GM12801 (cell line): ENCODE data around the gene MEIS2.

Experiments
- TF ChIP-seq, protein P1 (sequence below): IDR thresholded peaks from one replicate; pipeline ENCODE4 v1.5.1; 2011; ENCODE audit warnings: control low read depth; ENCODE audit not compliant: insufficient read length; ENCODE audit errors: extremely low read depth

The MEIS2 gene

GRCh38 chr15:36886191-36886590 is 214.2 kb downstream of the MEIS2 start:
- TF ChIP-seq, protein P1, sequence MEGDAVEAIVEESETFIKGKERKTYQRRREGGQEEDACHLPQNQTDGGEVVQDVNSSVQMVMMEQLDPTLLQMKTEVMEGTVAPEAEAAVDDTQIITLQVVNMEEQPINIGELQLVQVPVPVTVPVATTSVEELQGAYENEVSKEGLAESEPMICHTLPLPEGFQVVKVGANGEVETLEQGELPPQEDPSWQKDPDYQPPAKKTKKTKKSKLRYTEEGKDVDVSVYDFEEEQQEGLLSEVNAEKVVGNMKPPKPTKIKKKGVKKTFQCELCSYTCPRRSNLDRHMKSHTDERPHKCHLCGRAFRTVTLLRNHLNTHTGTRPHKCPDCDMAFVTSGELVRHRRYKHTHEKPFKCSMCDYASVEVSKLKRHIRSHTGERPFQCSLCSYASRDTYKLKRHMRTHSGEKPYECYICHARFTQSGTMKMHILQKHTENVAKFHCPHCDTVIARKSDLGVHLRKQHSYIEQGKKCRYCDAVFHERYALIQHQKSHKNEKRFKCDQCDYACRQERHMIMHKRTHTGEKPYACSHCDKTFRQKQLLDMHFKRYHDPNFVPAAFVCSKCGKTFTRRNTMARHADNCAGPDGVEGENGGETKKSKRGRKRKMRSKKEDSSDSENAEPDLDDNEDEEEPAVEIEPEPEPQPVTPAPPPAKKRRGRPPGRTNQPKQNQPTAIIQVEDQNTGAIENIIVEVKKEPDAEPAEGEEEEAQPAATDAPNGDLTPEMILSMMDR, result no peak

GRCh38 chr15:36885771-36886170 is 214.6 kb downstream of the MEIS2 start:
- TF ChIP-seq, protein P1, result no peak

- TF ChIP-seq, protein P1, result no peak
Observed at GRCh38 chr15:36884936-36885635, 215.3 kb downstream of the MEIS2 start.

GRCh38 chr15:36884518-36884875 is 215.9 kb downstream of the MEIS2 start:
- TF ChIP-seq, protein P1, result no peak

DNA sequence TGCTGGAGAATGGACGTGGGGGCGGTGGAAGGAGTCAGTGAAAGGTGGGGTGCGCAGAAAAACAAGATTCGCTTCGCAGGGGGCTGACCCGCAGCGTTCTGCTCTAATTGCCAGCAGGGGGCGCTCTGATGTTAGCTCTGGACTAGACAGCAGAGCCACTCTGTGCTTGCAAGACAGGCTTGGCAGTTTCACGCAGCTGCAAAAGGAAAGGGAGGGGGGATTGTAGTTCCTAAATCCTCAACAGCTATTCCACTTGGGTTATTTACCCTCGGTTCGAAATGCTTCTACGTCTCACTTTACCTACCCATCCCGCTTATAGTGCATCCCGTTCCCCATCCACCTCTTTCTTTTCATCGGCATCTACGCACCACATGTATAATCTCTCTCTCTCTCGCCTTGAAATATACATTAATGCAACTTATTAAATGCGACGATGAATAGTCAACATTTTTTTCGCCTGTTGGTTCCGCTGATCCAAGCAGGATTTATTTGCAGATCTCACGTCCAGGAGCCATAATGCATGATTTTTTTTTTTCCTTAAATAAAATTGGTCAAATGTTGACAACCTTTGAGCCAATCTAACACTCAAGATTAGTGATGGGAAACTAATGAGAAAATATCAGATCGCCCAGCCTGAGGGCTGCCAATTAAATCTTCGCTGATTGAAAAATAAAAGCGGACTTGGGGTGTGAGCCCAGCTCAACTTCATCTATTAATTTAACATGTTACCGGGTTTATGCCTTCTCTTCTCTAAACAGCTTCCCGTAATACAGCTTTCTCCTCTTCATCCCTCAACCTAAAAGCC is 216.4 kb downstream of the MEIS2 start:
- TF ChIP-seq, protein P1, result no peak

DNA sequence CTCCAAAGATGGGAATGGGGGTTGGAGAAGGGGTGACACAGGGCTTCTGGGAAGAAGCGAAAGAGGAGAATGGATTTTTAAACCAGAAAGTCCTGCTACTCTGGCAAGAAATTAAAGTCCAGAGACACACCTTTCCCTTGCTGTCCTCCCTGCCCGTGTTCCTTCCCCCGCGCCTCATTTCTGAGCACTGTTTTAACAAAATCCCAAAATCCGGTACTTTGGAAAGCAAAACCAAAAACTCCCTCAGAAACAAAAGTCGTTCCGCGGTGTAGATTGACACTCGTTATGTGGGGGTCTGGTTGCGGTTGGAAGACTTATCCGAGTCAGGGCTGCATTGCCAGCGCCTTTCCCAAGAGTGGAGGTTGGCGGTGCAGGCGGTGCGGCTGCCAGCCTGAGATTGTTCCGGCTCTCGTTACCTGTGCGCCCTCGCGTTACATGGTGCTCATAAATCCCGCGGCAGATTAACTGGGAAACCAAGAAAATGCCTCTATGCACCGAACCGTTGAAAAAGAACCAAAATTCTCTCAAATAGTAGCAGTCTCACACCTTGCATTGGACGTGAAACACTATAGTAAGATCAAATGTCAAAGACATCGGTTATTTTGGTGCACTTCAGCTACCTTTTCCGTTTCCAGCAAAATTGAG is 217.7 kb downstream of the MEIS2 start:
- TF ChIP-seq, protein P1, result no peak

GRCh38 chr15:36882056-36882455 is 218.3 kb downstream of the MEIS2 start:
- TF ChIP-seq, protein P1, result no peak
